ENCODE results near the gene LRRC59.

The LRRC59 gene

DNA sequence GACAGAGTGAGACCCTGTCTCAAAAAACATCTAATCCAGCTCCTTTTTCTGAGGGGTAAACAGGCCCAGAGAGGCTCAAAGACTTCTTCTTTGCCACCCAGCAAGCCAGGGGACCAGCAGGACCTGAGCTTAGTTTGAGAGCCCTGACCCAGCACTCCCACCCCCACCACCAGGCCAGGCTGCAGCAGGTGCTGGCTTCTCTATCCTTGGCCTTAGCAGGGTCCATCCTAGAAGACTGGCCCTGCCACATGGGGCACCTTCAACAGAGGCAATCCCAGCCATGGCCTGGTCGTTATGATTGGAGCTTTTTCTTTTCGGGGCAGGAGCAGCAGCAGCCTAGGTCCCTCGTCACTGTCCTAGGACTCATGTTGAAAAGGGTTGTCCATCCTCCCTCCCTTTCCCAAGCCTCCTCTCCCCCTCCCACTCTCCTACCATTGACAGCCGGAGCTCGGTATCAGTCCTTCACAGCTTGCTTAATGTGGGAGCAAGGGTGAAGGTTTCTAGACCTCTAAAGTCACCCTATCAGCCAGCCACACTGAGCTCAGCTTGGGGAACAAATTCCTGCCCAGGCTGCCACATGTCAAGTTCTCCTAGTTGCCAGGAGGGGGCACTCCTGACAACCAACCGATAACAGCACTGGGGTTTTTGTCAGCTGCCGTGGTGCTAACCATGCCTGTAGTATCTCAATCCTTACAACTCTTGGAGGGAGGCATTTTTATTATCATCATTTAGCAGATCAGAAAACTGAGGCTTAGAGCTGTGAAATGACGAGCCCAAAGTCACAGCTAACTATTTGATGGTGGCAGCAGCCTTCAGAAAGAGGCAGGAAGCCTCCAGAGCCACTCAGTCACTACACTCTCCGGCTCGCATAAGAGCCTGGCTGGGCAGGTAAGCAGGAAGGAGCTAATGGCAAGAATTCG, 35.5 kb downstream of the LRRC59 start:
- DNase-seq (ENCODE audit: low spot score) = peak; percentile 69

DNA sequence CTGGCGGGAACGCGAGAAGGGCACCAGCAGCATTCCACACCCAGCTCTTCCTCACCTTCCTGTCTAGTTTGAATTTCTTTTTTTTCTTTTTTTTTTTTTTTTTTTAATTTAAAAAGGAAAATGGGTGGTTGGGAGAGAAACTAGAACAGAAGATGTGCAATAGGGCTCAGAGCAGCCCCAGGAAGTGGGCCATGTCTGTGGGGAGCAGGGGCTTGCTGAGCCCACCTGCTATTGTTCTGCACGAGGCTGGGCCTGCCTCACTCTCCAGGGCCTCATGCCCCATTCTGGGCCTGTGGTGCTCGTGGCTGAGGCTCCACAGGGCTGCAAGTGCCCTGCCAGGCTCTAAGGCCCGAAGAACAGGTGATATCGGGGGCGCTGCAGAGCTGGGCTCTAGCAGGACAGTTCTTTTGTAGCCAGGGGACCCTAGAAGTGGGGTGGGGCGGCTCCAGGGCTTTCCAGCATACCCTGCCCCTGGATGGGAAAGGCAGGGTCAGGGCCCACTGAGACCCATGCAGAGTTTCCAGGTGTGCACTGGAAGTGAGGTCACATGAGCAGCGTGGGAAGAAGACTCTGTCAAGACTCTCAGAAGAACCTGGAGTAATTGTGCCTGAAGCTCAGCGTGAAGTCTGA, 36.7 kb downstream of the LRRC59 start:
- no peak for DNase-seq (ENCODE audit: low spot score)

DNA sequence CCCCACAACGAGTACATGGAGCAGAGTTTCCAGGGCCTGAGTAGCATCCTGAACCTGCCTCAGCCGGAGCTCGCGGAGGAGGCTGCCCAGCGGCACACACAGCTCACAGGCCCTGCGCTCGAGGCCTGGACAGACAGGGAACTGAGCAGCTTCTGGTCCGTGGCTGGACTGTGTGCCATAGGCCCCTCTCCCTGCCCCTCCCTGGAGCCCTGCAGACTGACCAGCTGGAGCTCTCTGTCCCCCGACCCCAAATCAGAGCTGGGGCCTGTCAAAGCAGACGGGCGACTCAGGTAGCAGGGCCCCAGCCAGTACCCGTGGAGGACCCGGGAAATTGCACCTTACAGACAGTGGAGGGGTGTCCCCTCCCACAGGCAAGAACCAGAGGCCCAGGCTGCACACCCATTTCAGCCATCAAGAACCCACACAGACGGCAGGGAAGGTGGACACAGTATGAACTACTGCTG, 37.3 kb downstream of the LRRC59 start:
- DNase-seq (ENCODE audit: low spot score) = no peak

DNA sequence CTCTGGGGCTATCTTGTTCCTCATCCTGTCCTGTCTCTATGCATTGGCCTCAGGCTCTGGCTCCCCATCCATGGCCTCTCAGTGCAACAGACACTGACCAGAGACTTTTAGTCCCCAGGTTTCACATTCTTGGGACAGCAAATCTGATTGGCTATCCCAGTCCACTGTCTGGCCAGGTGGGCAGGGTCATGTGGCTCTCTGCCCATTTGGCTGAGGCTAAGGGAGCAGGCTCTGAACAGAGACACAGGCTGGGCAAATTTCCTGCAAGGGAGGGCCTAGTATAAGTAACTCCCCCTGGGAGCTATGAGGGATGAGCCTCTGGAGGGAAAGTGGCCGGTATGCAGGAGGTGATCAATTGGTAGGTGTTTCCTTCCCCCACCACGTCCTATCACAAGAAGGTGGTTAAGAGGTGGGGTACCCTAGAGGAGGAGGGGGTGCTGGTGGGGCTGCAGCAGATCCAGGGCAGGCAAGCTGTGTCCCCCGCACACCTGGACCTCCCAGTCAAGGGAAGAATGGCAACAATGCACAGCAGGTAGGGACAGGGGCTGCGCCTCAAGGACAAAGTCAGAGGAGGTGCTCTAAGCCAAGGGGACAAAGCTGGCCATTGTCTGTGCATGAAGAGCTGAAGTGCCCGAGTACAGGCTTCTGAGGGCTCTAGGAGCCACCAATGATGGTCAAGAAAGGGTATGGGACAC, 38.2 kb downstream of the LRRC59 start:
- DNase-seq (ENCODE audit: low spot score) = no peak

DNA sequence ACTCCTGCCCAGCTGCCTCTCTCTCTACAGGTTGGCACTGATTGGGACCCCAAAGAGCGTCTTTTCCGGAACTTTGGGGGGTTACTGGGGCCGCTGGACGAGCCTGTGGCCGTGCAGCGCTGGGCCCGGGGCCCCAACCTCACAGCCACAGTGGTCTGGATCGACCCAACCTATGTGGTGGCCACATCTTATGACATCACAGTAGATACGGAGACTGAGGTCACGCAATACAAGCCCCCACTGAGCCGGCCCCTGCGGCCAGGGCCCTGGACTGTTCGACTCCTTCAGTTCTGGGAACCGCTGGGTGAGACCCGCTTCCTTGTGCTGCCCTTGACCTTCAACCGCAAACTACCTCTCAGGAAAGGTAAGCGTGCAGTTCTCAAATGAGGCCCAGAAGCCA, 39.1 kb downstream of the LRRC59 start:
- DNase-seq (ENCODE audit: low spot score) = no peak

DNA sequence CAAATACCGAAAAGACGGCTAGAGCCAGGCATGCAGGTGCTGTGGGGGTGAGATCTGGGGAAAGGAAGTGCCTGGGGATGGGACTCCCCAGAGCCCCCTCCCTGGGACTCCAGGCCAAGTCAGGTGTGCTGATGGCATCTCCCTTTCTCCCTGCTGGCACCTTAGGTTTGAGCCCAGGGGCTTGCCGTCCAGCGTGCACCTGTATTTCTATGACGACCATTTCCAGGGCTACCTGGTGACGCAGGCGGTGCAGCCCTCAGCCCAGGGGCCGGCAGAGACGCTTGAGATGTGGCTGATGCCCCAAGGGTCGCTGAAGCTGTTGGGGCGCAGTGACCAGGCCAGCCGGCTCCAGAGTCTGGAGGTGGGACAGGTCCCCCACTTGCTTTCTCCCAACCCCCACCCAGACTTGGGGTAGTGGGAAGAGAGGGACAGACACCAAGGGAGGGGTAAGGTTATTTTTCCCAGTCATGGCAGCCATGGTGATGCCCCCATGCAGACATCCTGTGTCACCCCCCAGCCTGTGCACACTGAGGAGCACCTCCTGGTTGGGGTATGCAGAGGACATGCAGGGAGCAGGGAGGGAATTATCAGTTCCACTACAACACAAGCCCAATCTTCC, 40.3 kb downstream of the LRRC59 start:
- no peak for DNase-seq (ENCODE audit: low spot score)

DNA sequence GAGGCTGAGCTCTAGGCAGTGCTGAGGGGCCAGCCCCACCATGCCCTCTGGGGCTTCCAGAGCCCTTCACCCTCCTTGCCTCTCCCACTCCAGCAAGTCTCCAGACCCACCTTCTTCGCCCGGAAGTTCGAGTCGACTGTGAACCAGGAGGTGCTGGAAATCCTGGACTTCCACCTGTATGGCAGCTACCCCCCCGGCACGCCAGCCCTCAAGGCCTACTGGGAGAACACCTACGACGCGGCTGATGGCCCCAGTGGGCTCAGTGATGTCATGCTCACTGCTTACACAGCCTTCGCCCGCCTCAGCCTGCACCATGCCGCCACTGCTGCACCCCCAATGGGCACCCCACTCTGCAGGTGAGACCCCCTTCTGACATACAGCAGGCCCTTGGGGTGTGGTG, 40.9 kb downstream of the LRRC59 start:
- no peak for DNase-seq (ENCODE audit: low spot score)

DNA sequence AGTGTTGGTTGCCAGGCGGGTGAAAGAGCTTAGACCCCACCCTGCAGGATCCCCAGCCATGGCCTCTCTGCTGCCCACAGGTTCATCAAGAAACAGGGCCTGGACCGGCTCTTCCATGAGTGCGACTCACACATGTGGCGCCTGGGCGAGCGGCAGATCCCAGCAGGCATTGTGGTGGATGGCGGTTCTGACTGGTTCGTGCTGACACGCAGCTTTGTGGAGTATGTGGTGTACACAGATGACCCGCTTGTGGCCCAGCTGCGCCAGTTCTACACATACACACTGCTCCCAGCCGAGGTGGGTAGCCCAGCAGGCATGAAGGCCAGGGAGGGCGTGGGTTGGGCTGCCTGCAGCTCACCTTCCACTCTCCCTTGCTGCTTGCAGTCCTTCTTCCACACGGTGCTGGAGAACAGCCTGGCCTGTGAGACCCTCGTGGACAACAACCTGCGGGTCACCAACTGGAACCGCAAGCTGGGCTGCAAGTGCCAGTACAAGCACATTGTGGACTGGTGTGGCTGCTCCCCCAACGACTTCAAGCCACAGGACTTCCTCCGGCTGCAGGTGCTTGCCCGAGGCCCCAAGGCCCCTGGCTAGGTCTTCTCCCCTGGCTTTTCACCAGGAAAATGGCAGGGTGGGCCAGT, 41.5 kb downstream of the LRRC59 start:
- DNase-seq (ENCODE audit: low spot score) = no peak

DNA sequence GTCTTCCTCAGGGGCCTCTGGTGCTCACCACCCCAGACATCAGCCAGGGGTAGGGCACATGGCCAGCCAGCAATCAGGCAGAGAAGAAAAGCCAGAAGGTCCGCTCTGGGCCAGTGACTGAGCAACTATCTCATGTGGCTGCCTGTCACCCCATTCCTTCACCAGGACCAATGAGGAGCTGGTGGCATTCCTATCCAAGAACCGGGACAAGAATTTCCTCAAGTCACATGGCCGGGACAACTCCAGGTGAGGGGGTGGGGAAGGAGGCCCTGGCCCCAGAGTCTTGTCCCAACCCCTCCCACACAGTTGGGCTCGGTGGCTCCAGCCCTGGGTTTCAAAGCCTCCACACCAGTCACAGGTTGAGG, 42.0 kb downstream of the LRRC59 start:
- no peak for DNase-seq (ENCODE audit: low spot score)

DNA sequence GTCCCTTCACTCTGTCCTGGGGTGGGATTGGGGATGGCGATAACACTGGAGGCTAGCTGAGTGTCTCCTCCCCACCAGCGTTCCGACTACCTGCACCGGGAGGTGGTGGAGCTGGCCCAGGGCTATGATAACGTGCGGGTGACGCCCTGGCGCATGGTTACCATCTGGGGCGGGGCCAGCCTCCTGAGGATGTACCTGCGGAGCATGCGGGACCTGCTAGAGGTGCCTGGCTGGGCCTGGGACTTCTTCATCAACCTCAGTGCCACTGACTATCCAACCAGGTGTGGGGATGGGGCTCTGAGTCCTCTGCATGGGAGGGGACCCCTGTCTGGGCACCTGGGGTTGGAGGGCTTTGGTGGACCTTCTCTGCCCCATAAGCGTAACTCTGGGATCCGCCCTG, 42.5 kb downstream of the LRRC59 start:
- DNase-seq (ENCODE audit: low spot score) = no peak

DNA sequence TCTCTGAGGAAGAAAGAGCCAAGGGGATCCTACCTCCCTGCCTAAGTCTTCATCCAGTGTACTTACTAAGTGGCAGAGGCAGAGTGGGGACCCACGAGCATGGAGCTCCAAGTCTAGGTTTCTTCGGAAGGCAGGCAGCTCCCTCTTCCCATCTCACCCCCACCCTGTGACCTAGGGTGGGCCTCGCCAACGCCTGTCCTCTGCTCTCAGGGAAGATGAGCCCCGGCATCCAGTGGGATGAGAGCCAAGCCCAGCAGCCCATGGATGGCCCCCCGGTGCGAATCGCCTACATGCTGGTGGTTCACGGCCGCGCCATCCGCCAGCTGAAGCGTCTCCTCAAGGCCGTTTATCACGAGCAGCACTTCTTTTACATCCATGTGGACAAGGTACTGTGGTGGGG, 43.1 kb downstream of the LRRC59 start:
- no peak for DNase-seq (ENCODE audit: low spot score)

DNA sequence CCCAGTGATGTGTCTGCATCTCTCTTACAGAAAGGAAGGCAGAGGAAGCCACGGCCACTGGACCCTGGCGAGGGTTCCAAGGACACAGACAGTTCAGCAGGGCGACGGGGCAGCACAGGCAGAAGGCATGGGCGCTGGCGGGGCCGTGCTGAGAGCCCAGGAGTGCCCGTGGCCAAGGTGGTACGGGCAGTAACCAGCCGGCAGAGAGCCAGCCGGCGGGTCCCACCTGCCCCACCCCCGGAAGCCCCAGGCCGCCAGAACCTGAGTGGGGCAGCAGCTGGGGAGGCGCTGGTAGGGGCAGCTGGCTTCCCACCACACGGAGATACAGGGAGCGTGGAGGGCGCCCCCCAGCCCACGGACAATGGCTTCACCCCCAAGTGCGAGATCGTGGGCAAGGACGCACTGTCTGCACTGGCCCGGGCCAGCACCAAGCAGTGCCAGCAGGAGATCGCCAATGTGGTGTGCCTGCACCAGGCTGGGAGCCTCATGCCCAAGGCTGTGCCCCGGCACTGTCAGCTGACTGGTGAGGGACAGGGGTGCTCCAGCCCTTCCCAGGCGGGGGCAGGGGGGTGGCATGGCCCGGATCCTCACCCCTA, 43.6 kb downstream of the LRRC59 start:
- DNase-seq (ENCODE audit: low spot score) = no peak

DNA sequence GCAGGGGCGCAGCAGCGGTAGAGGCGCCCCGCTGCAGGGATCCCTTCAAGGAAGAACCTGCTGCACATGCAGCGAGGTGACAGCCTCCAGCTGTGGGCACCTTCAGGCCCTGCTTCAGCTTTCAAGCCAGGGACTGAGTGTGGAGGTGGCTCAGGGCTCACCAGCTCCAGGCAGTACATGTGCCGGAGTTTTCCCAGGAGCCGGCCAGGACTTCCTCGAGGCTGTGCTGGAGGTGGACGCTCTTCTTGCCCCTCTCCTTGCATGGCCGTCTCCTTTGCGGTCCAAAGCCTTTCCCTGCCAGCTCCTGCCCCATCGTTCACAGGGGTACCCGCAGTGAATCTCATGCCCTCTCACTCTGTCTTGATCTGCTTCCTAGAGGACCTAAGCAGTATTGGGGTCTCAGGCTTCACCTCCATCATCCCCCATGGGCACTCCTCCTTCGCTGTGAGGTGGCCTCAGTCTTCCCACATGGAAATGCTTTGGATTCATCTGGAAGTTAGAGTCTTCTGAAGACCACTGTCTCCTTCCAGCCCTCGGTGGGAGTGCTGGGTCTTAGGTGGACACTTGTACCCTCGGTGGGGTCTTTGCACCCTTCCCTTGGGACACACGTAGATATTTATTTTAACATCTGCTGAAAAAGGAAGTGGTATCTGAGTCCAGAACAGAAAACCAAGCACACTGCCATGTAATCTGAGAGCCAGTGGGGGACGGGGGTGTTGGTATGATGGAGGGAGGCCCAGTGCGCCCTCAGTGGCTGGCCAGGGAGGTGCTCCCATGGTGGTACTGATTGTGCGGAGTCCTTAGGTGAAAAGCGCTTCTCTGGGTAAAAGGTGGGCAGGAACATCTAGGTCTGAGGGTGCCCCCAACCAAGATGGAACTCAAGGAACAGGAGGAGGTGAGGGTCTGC, 44.4 kb downstream of the LRRC59 start:
- no peak for DNase-seq (ENCODE audit: low spot score)

DNA sequence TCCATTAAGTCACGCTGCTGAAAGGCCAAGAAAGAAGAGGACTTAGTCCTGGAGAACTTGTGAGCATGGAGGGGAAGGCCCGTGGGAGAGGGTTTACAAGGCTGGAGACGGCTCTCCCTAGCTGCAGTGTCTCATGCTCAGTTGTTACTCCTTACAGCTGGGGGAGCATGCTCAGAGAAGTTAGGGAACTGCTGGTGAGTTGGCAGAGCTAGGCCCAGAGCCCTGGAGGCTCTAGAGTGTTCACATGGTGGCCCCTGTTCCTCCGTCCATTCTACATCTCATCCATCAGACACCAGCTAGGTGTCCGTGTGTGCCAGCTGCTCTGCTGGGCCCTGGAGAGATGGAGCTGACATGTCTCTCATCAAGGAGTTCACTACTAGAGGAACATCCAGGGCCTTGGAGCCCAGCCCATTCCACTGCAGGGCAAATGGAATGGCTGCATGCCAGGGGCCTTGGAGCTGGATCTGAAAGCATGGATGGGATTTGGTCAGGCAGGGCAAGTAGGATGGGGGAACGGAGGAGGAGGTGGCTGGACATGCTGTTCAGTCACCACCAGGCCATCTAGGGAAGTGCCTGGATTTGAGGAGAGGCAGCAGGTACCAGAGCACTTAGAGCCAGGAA, 45.1 kb downstream of the LRRC59 start:
- DNase-seq (ENCODE audit: low spot score) = no peak

DNA sequence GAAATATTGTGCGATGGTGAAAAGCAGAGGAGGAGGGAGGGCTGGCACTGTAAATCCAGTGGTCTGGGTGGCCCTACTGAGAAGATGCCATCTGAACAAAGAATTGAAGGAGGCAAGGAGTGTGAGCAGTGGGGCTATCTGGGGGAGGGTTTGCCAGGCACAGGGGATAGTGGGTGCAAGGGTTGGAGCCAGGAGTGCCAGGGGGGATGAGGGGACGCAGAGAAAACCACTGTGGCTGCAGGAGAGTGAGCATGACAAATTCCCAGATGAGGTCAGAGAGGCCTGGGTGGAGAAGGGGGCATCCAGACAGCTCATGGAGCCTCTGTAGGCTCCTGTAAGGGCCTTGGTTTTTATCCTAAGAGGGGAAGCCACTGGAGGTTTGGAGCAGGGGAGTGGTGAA, 46.6 kb downstream of the LRRC59 start:
- no peak for DNase-seq (ENCODE audit: low spot score)

DNA sequence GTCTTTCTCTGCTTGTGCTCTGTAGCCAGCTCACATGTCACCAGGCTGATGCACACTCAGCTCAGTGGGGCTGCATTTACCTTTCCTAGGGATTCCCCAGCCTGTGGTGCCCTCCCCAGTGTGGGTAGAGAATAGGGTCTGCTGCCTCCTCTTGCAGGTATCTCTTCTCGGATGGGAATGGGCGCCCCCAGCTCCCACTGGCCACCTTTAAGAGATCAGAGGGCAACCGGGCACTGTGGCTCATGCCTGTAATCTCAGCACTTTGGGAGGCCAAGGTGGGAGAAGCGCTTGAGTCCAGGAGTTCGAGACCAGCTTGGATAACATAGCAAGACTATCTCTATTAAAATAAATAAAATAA, 48.1 kb downstream of the LRRC59 start:
- no peak for DNase-seq (ENCODE audit: low spot score)

DNA sequence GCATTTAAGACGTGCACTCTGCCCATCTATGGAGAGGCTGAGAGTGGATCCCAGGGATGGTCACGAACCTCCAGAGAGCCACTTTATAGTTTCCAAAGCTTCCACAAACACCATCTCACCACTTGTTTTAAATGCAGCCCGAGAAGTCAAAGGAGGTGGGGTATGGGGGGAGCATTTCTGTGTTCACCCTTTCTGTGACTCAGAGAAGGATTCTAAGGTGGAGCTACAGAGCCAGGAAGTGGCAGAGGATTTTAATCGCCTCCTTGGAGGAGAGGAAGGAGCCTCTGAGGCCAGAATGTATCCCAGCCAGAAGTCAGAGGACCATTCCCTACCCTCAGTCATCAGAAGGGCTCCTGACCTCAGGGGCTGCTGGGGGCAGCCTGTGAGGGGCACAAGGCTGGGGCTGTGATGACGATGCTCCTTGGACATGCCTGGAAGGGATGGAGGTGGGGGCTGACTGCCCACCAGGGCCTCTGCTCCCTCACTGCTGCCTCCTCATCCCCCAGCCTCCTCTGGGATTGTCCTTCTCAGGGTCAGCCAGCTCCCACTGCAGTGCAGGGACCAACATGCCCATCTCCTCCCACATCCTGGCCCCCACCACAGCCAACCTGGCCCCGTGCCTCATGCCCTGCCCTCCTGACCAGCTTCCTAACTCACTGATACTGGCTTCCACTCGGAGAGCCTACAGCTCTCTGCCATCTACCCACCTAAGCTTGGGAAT, 48.6 kb downstream of the LRRC59 start:
- no peak for DNase-seq (ENCODE audit: low spot score)

DNA sequence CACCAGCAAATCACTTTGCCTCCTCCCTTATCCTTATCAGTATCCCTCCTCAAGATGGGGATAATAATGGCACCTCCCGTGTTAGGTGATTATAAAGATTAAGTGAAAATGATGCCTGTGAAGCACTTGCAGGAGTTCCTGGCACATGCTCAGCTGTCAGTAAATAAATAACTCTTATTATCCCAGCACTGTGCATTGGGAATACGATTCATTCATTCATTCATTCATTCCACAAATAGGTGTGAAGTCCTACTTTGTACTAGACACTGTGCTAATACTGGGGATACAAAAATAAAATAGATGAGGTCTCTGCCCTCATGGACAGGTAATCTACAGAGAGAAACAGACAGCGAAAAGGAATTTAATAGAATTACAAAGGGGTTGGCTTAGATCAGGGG, 49.4 kb downstream of the LRRC59 start:
- no peak for DNase-seq (ENCODE audit: low spot score)

DNA sequence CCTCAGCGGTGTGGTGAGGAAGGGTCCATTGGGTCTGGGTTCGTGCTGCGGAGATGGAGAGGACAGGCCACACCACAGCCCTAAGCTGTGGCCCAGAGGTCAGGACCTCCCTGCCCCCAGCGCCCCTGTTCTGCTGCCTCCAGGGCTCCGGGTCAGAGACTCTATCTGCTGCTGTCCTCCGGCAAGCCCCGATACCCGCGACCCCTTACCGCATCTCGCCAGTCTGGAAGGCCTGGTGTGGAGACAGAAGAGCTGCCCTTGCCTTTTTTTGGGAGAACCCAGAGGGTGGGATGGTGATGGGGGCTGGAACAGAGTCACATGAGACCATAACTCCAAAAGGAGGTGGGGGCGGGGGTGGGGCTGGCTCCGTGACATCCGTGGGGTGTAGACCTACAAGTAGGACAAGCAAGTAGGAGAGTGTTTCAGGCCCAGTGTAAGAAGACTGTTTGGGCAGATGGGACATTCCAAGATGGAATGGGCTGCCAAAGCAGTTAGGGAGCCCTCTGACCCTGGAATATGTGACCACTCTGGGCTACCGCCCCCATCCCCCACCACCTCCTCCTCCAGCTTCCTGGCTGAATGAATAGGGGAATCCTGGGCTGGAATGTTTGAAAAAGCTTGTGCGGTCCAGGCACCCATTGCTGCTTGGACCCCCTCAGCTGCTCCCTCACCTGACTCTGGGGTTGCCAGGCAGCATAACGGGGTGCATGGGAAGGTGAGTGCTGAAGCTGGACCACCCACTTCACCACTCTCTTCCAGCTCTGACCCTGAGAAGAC, 50.0 kb downstream of the LRRC59 start:
- no peak for DNase-seq (ENCODE audit: low spot score)

All from activated CD4-positive, alpha-beta T cell treated with anti-CD3 and anti-CD28 coated beads, Interleukin-2, Interleukin-4, amounts not matched to agents 100 ng/mL and 50 ng/mL, durations not matched to agents 16 hours and 8 hours (primary cell).